GM19395 (cell line): ENCODE data around the gene SFTA2.

Source experiments
- ATAC-seq: cut with Tn5 transposase; IDR thresholded peaks from one replicate; pipeline ENCODE4 v1.9.1; 2021; ENCODE audit warnings: mild to moderate bottlenecking, moderate library complexity; ENCODE audit not compliant: unreplicated experiment

Gene SFTA2

DNA sequence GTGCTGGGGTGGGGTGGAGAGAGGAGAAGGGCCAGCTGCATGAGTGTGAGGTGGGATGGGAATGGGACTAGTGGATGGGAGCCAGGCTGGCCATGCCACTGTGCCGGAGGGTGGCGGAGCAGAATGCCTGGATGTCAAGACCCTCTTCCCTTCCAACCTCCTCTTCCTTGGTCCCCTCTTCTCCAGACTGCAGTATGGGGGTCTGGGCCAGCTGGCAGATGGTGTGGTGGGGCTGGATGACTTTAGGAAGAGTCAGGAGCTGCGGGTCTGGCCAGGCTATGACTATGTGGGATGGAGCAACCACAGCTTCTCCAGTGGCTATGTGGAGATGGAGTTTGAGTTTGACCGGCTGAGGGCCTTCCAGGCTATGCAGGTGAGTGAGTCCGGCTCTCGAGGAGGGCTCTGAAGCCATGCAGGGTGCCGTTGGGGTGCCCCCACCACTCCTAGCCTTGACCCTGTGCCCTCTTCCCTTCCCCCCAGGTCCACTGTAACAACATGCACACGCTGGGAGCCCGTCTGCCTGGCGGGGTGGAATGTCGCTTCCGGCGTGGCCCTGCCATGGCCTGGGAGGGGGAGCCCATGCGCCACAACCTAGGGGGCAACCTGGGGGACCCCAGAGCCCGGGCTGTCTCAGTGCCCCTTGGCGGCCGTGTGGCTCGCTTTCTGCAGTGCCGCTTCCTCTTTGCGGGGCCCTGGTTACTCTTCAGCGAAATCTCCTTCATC, 40.0 kb downstream of the SFTA2 start:
- ATAC-seq, result no peak

DNA sequence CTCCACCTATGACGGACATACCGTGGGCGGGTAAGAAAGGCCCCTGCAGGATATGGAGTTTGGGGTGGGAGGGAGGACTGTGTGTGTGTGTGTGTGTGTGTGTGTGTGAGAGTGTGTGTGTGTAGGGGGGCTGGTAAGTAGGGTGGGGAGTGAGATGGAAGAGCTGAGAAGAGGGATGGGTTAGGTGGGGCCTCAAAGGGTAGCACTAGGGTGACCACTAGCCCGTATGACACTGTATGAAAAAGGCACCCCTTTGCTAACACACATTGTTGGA, 40.6 kb downstream of the SFTA2 start:
- ATAC-seq, result no peak

DNA sequence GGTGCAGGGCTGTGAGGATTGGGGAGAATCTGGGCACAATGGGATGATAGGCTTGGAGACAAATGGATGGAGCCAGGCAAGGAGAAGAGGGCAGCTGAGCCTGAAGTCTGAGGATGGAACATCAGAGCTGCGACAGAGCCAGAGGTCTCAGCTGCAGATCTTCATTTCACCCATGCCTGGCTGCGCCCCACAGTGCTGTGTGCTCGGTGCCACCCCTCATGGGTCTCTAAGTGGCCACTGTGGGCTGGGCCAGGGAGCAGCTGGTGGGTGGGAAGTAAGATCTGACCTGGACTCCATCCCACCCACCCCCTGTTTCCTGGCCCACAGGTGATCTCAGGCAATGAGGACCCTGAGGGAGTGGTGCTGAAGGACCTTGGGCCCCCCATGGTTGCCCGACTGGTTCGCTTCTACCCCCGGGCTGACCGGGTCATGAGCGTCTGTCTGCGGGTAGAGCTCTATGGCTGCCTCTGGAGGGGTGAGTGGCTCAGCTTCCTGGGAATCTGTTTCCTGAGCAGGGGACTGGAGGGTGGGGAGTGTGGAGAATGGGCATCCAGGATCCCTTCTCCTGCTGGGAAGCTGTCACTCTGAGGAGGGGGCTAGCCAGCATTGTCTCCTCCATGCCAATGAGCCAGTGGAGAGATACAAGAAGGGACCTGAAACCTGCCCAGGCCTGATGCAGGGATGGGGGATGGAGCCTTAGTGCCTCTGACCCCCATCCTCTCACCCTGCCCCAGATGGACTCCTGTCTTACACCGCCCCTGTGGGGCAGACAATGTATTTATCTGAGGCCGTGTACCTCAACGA, 41.1 kb downstream of the SFTA2 start:
- ATAC-seq, result no peak

DNA sequence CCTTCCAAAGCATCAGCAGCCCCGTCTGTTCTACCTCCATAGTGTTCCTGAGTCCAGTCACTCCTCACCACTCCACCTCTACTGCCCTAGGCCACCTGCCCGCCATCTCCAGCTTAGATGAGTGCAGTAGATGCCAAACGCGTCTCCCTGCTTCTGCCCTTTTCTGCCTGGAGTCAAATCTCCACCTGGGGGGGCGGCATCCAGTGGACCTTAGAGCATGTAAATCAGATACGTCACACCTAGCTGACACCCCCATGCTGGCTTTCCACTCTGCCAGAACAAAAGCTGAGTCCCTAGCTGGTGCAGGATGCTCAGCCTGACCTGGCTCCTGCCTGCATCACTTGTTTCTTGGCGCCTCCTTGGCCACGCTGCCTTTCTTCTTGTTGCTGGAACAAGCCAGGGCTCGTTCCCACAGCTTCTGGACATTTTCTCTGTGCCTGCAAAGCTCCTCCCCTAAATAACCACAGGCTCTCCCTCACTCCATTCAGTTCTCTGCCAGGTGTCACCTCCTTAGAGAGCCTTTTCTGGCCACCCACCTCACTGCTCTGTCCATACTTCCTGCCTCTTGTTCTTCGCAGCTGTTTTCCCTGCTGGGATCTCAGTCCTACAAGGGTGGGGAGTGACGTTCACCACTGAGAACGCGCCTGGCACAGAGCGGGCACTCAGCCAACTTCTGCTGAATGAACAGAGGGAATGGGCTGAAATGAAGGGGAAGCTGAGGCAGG, 41.9 kb downstream of the SFTA2 start:
- ATAC-seq, result no peak

DNA sequence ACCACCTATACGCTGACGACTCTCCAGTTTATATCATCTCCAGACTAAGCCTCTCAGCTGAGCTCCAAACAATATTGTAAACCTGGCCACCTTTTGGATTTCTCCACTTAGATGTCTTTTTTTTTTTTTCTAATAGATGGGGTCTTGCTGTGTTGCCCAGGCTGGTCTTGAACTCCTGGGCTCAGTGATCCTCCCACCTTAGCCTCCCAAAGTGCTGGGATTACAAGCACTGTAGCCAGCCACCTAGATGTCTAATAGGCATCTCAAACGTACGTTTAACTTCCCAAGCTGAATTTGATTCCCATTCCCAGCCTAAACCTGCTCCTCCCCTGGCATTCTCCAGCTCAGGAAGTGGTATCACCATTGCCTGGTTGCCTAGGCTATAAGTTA, 42.5 kb downstream of the SFTA2 start:
- no peak for ATAC-seq

DNA sequence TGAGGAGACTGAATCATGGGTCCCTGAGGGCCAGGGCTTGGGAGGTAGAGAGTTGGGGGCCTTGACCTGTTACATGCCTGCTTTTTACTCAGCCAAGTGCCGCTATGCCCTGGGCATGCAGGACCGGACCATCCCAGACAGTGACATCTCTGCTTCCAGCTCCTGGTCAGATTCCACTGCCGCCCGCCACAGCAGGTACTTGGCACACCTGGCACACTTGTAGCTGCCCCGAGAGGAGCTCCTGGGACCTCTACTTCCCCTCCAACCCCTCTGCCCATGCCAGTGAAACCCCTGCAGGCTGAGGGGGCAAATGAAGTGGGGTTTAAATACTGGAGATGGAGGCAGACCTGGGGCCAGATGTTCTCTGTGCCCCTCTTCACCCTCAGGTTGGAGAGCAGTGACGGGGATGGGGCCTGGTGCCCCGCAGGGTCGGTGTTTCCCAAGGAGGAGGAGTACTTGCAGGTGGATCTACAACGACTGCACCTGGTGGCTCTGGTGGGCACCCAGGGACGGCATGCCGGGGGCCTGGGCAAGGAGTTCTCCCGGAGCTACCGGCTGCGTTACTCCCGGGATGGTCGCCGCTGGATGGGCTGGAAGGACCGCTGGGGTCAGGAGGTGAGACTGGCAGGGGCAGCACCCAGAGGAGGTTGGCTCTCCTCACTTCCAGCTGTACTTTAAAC, 43.0 kb downstream of the SFTA2 start:
- no peak for ATAC-seq

DNA sequence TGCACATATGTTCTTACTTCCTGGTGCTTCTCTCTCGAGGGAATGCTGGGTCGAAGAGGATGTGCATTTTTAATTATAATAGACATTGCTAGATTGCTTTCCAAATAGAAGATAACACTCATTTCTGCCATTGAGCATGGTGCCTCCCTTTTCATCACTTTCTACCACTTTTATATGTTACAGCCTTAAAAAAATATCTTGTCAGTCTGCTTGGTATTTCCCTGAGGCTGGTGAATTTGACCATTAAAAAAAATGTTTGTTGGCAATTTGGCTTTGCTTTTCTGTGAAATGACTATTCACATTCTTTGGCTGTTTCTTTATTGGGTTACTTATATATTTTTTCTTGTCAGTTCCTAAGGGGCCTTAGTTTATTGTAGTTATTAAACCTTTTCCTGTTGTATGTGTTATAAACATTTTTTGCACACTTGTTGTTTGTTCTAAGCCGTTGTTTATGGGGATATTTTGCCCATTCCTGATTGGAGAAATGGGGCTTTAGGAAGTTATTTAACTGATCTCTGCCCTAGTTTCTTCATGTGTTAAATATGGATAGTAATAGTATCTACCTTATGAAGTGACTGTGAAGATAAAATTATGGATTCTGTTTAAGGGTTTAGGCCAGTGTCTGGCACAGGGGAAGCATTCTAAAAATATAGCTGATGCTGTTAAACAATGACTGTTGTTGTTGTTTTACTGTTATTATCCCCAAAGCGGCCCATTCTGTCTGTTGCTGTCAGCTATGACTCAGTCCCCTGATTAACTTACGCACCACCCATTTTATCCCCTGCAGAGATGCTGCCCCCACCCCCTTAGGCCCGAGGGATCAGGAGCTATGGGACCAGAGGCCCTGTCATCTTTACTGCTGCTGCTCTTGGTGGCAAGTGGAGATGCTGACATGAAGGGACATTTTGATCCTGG, 43.8 kb downstream of the SFTA2 start:
- no peak for ATAC-seq

DNA sequence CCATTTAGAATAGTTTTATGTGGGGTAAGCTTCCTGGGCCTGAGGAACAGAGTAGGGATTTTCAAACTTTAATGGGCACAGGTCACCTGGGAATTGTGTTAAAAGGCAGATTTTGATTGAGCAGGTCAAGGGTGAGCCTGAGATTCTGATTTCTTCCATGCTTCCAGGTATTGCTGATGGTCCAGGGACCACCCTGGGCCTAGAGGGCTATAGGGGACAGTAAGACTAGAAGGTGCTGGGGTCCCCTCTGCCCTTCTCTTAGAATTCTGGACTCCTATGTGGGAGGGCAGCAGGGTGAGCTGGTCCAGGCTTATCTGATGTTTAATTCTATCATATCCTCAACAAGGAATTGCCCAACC, 45.1 kb downstream of the SFTA2 start:
- ATAC-seq, result no peak

DNA sequence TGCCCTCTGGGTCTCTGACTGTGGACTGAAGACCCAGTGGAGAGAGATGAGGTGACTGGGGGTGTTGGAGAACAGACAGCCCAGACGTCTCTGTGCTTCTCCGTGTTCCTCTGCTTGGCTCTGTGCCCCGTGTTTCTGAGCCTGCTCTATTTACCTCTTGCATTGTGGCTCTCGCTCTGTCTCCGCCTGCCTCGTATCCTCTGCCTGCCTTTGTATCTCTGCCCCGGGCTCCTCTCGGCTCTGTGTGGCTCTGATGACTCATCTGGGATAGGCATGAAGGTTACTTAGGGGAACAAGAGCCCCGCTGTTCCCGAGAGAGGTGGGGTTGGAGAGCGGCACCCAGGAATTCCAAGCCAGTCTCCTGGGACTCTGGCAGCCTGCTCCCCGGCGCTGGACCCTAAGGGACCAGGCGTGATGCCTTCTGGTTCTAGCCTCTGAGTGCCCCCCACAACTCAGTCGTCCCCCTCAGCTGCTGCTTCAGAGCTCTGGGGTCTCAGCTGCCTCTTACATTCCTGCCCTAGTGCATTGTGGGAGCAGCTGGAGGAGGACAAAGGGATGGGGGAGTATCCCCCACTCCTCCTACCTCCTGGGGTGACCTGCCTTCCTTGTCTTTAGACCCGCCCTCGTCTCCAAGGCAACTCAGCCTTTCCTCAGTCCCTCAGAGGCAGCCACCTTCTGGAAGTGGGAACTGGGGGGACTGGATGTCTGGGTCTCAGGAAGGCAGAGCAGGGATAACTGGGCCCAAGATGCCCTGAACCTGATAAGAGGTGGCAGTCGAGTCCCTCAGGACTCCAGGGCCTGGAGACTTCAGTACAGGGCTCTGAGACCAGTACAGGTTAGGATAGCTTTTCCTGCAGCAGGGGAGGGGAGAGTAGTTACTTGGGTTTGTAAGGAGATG, 45.7 kb downstream of the SFTA2 start:
- ATAC-seq, result no peak

DNA sequence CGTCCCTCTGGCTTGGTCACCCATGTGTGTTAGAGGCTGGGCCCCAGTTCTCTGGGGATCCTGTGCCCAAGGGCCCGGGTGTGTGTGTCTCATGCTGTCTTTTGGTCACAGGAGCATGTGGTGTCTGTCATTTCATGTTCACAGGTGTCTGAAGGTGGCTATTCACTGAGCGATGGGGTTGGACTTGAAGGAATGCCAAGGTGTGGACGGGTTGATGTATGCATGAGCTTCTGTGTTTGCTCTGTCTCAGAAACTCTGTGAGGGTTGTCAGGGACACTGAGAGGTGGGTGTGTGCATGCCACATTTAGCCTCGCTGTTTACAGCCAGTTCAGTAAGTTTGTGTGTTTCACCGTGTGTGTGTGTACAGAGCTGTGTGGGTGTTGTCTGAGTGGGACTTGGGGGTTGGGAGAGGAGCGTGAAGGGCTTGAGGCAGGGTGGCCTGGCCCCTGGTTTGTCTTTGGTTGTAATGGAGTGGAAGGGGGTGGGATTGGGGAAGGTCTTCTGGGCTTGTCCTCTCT, 46.4 kb downstream of the SFTA2 start:
- ATAC-seq, result no peak

DNA sequence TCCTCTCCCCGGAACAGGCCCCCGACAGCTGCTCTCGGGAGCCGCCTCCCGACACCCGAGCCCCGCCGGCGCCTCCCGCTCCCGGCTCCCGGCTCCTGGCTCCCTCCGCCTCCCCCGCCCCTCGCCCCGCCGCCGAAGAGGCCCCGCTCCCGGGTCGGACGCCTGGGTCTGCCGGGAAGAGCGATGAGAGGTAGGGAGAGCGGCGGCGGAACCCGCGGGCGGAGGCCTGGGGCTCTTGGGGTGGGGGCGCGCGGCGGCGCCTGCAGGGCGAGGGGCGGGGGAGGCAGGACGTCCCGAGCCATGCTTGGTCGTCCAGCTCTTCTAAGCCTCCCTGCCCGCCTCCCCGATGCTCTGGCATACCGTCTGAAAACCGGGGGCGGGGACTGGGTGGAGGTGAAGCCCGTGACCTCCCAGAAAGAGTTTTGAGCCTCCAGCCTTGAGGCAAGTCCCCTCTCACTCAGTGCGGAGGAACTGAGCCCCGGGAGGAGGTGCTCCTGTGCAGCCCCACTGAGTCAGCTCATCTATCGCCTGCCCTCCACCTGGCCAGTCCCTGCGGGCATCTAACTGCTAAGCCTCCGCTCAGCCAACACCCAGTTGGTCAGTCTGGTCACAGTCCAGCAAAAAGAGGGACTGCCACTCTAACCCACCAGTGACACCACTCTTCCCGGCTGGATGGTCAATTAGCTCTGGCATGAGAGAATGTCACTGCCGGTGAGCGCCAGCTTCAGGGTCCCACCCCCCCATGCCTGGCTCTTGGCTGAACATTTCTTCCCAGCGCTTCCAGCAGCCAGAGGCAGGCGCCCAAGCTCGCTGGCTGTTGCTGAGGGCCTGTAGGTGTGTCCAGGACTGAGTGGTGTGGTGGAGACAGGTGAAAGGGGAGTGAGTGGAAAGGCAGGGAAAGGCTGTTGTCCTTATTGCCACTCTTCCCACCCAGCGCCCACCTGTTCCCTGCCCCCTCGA, 47.2 kb downstream of the SFTA2 start:
- no peak for ATAC-seq

DNA sequence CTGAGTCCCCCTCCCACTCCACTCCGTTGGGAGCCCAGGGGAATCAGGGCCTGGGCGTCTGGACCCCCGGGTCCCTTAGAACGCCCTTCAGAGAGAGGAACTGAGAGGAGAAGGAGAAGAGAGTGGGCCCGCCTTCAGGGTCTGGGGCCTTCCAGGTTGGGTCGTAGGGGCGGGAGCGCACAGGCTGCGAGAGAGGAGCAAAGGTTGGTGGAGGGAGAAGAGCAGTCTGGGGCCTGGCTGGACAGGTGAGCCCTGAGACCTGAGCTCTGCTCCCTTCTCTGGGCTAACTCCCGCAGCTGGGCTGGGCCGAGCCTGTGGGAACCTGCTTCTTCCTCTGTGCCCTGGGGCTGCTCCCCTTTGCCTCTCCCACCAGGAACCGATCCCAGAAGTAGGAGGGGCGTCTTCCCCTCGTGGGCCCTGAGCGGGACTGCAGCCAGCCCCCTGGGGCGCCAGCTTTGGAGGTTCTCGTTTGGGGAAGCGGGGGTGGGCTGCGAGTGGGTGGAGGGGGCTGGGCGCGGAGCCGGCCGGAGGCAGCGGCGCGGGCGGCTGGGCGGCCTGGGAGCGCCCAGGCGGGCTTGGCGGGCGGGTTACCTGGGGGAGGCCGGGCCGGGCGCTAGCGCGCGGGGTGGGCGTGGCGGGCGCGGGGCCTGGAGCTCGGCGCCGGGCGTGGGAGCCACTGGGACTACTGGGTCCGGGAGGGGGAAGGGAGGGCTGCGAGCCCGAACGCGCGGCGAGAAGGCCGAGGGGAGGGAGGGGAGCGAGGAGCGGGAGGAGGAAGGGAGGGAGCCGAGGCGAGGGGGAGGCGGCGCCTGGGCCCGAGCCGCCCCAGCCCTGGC, 48.1 kb downstream of the SFTA2 start, which contains the start of gene DDR1:
Gene DDR1 (plus strand): TSS at position 835 of the 836 bp plus-strand sequence. CDS start 4,211 bp downstream, outside the sequence.
- no peak for ATAC-seq

DNA sequence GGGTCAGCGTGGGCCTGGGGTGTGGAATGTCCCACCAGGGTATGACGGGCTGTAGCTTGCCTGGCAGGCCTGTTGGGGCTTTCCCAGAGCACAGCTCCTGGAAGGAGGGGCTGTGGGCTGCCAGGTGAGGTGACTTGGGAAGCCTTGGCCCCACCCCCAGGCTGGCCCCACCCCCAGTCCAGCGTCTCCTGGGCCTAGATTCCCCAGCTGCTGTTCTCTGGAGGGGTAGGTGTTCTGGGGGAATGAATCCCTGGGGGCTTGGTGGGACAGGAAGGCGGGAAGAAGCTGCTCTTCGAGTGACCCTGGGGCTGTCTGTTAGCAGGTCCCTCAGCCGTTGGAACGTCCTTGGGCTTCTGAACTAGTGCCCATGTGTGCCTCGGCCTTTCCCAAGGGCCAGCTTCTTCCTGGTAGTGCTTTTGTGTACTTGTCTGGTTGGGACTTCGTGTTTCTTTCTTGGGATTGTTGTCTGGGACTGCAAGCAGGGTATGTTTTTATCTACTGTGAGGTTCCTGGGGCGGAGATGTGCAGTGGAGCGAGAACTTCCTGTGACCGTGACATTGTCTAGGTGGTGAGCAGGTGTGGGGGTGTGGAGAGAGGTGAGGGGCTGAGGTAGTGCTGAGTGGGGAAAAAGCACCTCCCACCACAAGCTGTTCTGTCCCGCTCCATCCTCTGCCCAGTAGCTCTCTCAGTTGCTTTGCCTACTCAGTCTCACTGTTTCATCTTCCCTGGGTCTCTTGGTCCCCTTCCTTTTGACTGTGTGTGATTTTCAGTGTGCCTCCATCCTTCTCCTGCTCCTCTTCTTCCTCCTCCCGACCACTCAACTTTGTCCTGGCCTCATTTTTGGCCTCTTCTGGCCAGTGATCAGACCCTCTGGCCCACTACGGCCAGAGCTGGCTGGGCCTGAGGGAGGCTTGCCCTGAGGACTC, 48.9 kb downstream of the SFTA2 start:
- ATAC-seq, result no peak

DNA sequence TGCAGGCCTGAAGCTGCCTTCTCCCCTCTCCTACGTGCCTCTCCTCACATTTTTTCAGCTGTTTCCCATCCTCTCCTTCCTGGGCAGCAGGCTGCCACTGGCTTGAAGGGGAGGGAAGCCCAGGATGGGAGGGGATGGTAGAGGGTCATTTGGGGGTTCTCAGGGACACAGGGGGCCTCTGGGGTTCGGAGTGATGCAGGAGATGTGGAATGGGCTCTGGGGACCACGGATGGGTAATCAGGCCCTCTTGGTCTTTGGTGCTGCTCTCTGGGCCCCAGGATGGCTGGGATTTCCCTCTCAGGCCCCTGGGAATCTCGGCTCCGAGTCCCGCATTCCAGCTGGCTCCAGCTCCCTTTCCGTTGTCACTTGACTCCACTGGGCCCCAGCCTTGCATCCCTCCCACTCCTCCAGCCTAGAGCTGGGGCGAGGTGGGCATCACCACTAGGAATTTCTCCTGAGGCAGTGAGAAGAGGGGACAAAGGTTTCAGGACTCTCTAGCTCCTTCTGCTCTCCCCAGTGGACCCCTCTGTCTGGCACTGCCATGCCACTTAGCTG, 49.7 kb downstream of the SFTA2 start:
- no peak for ATAC-seq

DNA sequence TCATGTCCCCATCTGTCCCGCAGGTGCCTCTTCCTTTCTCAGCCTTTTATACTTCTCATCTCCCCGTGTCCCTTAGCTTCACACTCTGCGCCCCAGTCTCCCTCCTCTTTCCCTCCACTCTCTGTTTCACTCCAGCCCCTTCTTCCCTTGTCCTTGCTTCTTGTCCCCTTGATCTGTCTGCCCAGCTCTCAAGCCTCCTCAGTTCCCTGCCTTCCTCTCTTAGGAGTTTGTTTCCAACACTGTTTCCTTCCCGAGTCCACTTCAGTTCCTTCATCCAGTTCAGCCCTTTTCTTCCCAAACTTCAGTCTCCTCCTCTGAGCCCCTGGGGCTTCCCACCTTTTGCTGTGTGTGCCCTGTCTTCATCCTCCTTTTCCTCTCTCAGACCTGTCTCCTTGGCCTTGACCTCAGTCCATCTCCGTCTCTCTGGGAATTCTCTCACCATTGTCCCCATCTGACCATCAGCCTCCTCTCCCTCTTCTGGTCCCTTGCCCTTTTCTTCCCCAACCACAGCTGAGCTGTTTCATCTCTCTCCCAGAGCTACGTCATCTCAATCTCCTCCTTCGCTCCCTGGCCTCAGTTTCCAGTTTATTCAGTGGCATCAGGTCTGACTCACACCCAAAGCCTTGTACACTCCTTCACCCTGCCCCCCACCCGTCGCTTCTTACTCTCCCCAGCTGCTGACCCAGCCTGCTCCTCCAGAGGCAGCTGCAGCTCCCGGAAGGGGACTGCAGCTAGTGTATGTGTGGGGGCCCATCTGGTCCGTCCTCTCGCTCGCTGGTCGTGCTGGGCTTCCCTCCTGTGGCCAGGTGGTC, 50.4 kb downstream of the SFTA2 start:
- no peak for ATAC-seq
